Right lobe of liver (tissue), 6 donors: ENCODE results near the gene AKR1B15. TPM values are rescaled to one million over a fixed set of nuclear protein-coding genes. Genes with fewer than 3 reads are reported as not detected.
"Not testable (repeated sequence)": the region's sequence is repeated elsewhere in the genome, so short reads cannot be mapped to it uniquely, and the experiment has no call there.

Experiments used
- ATAC-seq, 4 donors: fragments of 200-7000 bp; cut with Tn5 transposase; one replicate each; pipeline ENCODE4 v1.9.1; 2020; ENCODE audit warnings: mild to moderate bottlenecking in 4 of 4, moderate library complexity in 4 of 4
- DNase-seq, 3 donors: peaks; one replicate each; pipeline ENCODE4 v3.0.0-alpha.2; 2020
- H3K27ac ChIP-seq, 3 donors: fragments of 200-600 bp; one replicate each; pipeline ENCODE4 v1.8.0; 2022
- H3K27me3 ChIP-seq, 2 donors: fragments of 200-600 bp; one replicate each; pipeline ENCODE4 v1.8.0; 2022
- H3K36me3 ChIP-seq, 4 donors: fragments of 200-600 bp; sonication (generic) in 1 of 4; one replicate each; pipeline versions ENCODE4 v1.5.1 to v1.8.0; 2017 to 2022; ENCODE audit warnings: control low read depth in 1 of 4
- H3K4me1 ChIP-seq, 4 donors: fragments of 200-600 bp; sonication (generic) in 1 of 4; one replicate each; pipeline versions ENCODE4 v1.5.1 to v1.8.0; 2017 to 2022; ENCODE audit warnings: control low read depth in 1 of 4
- H3K4me3 ChIP-seq, 3 donors: fragments of 200-600 bp; one replicate each; pipeline ENCODE4 v1.8.0; 2022
- H3K9me3 ChIP-seq, 4 donors: fragments of 200-600 bp; sonication (generic) in 1 of 4; one replicate each; pipeline versions ENCODE4 v1.5.1 to v1.8.0; 2017 to 2022; ENCODE audit warnings: control low read depth in 1 of 4
- CTCF ChIP-seq, 4 donors: fragments of 200-600 bp in 3 of 4; fragments of 450-650 bp in 1 of 4; IDR thresholded peaks; one replicate each; pipeline versions ENCODE4 v1.5.1 to v1.8.0; 2016 to 2022; ENCODE audit warnings: antibody characterized with exemption in 4 of 4, mild to moderate bottlenecking in 2 of 4
- POLR2A ChIP-seq: fragments of 450-650 bp; IDR thresholded peaks from one replicate; pipeline ENCODE4 v1.6.1; 2017; ENCODE audit warnings: antibody characterized with exemption, mild to moderate bottlenecking
- WGBS: methylation state at CpG from one replicate; pipeline ENCODE4 v1.1.6; 2018; ENCODE audit warnings: low coverage, low lambda C conversion rate; ENCODE audit not compliant: insufficient coverage; ENCODE audit errors: missing lambda C conversion rate; 5-methylcytosine and 5-hydroxymethylcytosine counted together
- intact Hi-C, 2 donors: fragments of 100-400 bp; cut with DNase I; formaldehyde crosslinking; loops; one replicate each; pipeline versions ENCODE4 v1.11.2 to v1.14.1; 2022
- total RNA-seq, 6 experiments: library from RNA; depleted of rRNA in 2 of 6; stranded (reverse); fragments of >200 nt in 2 of 6; fragmentation: NEBNext Ultra II Directional in 3 of 6; extraction: Animal tissue kit (Norgen Biotek cat#: 25700) in 3 of 6; gene quantifications; one replicate each; pipeline versions ENCODE4 v1.1.0 to v1.2.4, GENCODE V29; 2016 to 2023
- donor health status: DM: no; HTN: yes; CAD: no.
- donor health status: DM: no; HTN: no; CAD: no.
- donor health status: DM: no; HTN: no; CAD: no.
- donor health status: DM: no; HTN: yes; CAD: no.
- donor health status: DM: no; HTN: yes; CAD: no.

AKR1B15 gene
- total RNA-seq, 6 experiments from 2014 or later: 1.8 to 40.4 (median 2.4) TPM; not detected in 2

GRCh38 chr7:134520130-134520529, 28.8 kb upstream of the AKR1B15 start:
- Histone ChIP-seq H3K36me3 (no peaks in the 10 kb centered on the region), H3K4me1 (no peaks in the 10 kb centered on the region), H3K9me3 (no peaks in the 10 kb centered on the region), H3K27me3 (no peaks in the 10 kb centered on the region), H3K27ac (no peak overlapping the region), H3K4me3 (no peak overlapping the region)
- no peak for DNase-seq
- 57% methylated on average over 4 of the region's 4 CpGs for WGBS
- ATAC-seq: peak in 2 of 4 donors; percentile 37 to 40
- intact Hi-C loops: no loop called here
- peak; percentile 12 to 40 (median 14) for TF ChIP-seq CTCF (IDR thresholded peaks at IDR 0.05)
- no peak for TF ChIP-seq POLR2A

- no peak overlapping the region for H3K27ac ChIP-seq
- WGBS: 66% methylated on average over 5 of the region's 5 CpGs
- no peaks in the 10 kb centered on the region for H3K36me3 ChIP-seq
- ATAC-seq (no peak), DNase-seq (no peak)
- intact Hi-C loops: no loop called here
- peaks cover 0 to 6% (median 0%) of the 10 kb centered on the region in 4 donors for H3K4me1 ChIP-seq
- TF ChIP-seq CTCF (IDR thresholded peaks at IDR 0.05): no peak
- TF ChIP-seq POLR2A: no peak
- H3K9me3 ChIP-seq: no peaks in the 10 kb centered on the region
- H3K4me3 ChIP-seq: no peak overlapping the region
- H3K27me3 ChIP-seq: no peaks in the 10 kb centered on the region
Observed at GRCh38 chr7:134522601-134523000, 26.3 kb upstream of the AKR1B15 start.

GRCh38 chr7:134525449-134525848, 23.5 kb upstream of the AKR1B15 start:
- H3K9me3 ChIP-seq, intact Hi-C loops, ATAC-seq, H3K27ac ChIP-seq, H3K4me1 ChIP-seq, H3K36me3 ChIP-seq, H3K4me3 ChIP-seq, H3K27me3 ChIP-seq, DNase-seq: not testable (repeated sequence)
- WGBS: 47% methylated on average over 2 of the region's 3 CpGs

- H3K4me3 ChIP-seq, H3K27ac ChIP-seq, H3K9me3 ChIP-seq, ATAC-seq, intact Hi-C loops, H3K27me3 ChIP-seq, DNase-seq, H3K4me1 ChIP-seq: not testable (repeated sequence)
- WGBS: 78% methylated on average over 7 of the region's 10 CpGs
- peaks cover 0 to 15% (median 0%) of the 10 kb centered on the region in 4 donors for H3K36me3 ChIP-seq
Observed at GRCh38 chr7:134526552-134527248, 22.2 kb upstream of the AKR1B15 start.

- 30% methylated on average over 2 of the region's 4 CpGs for WGBS
- H3K4me3 ChIP-seq: peak overlapping the region in 1 of 3 donors; percentile 59
- intact Hi-C loops: no loop called here
- DNase-seq (no peak), ATAC-seq (peak in 2 of 4 donors; percentile 5 to 11)
- peak overlapping the region in 1 of 3 donors; percentile 42 for H3K27ac ChIP-seq
- TF ChIP-seq POLR2A: no peak
- TF ChIP-seq CTCF (IDR thresholded peaks at IDR 0.05): no peak
- H3K36me3 ChIP-seq: peaks cover 0 to 26% (median 0%) of the 10 kb centered on the region in 4 donors
- H3K27me3 ChIP-seq: no peaks in the 10 kb centered on the region
- H3K9me3 ChIP-seq: no peaks in the 10 kb centered on the region
- peaks cover 0 to 6% (median 0%) of the 10 kb centered on the region in 4 donors for H3K4me1 ChIP-seq
Observed at GRCh38 chr7:134527979-134528371, 20.9 kb upstream of the AKR1B15 start.
